ENCODE measurements around the gene CEACAM16.

DNA sequence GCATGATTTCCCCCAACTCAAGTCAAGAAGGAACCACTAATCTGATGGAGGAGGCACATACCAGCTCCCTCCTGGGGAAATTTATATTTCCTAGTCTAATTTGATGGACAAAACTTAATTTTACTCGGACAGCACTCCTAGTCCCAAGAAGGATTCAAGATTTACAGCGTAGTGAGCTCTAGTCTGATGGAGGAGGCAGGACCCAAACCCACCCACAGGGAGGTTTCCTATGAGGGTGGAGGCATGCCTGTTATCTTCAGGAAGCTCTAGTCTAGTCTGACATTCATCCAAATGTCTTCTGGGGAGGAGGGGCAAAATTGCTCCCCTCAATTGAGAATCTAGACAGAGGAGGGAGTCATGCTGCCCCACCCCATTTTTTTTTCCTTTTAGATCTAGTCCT is 39.2 kb downstream of the CEACAM16 start:
- TF ChIP-seq, protein P1, sequence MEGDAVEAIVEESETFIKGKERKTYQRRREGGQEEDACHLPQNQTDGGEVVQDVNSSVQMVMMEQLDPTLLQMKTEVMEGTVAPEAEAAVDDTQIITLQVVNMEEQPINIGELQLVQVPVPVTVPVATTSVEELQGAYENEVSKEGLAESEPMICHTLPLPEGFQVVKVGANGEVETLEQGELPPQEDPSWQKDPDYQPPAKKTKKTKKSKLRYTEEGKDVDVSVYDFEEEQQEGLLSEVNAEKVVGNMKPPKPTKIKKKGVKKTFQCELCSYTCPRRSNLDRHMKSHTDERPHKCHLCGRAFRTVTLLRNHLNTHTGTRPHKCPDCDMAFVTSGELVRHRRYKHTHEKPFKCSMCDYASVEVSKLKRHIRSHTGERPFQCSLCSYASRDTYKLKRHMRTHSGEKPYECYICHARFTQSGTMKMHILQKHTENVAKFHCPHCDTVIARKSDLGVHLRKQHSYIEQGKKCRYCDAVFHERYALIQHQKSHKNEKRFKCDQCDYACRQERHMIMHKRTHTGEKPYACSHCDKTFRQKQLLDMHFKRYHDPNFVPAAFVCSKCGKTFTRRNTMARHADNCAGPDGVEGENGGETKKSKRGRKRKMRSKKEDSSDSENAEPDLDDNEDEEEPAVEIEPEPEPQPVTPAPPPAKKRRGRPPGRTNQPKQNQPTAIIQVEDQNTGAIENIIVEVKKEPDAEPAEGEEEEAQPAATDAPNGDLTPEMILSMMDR (IDR thresholded peaks at IDR 0.05; ENCODE audit: low read depth, low read length, poor library complexity, severe bottlenecking), result no peak
- TF ChIP-seq EZH2phosphoT487 (IDR thresholded peaks at IDR 0.05; ENCODE audit: borderline replicate concordance, low read length), result no peak
